ENCODE results near the gene MIER2.

Gene MIER2

DNA sequence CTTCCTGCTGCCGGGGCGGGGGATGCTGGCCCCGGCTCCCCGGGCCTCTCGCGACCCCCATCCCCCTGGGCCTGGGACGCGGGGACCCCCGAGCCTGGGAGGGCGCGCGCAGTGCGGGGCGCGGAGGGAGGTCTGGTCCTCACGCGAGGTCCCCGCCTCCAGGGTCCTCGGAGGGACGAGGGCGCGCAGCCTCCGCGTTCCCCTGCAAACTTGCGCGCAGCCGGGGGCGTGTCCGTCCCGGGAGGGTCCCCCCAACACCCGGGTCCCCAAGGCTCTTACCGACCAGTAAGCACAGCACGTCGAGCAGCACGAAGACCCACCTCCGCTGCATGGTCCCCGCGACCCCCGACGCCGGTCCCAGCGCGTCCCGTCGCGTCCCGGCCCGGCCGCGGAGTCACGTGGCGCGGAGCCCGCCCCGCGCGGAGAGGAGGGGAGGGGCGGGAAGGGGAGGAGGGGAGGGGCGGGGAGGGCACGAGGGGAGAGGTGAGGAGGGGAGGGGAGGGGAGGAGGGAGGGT, 53.5 kb downstream of the MIER2 start, which contains the start of gene PLPP2:
Gene PLPP2, minus strand, starts transcription at position 398 of the 516 bp plus-strand sequence. Its CDS starts 67 bp downstream, at position 331.
- H3K9ac ChIP-seq = no peak within 1 kb of the TSS

DNA sequence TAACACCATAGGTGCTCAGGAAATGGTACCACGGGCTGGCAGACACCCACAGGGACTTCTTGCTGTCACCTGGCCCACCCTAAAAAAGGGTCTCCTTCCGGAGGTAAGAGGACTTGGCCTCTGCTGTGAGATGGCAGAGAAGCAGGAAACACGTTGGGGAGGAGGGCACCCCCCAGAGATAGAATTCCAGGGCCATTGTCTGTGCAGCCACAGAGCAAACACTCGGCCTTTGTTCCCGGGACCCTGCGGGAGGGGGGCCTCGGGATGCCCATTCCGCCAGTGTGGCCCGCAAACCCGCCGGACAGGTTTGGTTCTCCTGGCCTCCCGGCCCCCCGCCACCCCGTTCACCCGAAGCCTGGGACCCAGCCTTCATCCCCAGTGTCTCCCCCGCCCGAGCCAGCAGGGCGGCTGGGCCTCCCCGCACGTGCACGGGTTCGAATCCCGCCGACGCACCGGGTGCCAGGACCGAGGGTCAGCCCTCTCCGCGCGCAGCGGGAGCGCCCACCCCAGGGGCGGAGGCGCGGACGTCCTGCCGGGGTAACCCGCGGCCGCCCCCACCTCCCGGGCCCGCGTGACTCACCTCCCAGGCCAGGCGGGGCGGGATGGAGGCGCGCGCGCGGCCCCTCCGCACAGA, 54.1 kb downstream of the MIER2 start:
- TF ChIP-seq Cebpa-rat (IDR thresholded peaks at IDR 0.05) = no peak
- Histone ChIP-seq H3K4me3 (no peak overlapping the region), H3K27me3 (peaks cover 16 to 31% (median 22%) of the 10 kb centered on the region in 11 experiments; a peak in 21 of 22 replicates), H4K20me1 (peaks cover 0 to 5% (median 0%) of the 10 kb centered on the region in 11 experiments; a peak in 2 of 22 replicates), H3K36me3 (no peaks in the 10 kb centered on the region), H3K4me2 (no peak overlapping the region), H3K9me3 (replicated peaks in 1 of 11) (peaks cover 0 to 17% (median 0%) of the 10 kb centered on the region in 11 experiments; a peak in 5 of 22 replicates), H3K9ac (no peak overlapping the region), H3K4me1 (no peaks in the 10 kb centered on the region), H3K27ac (no peak overlapping the region)

More for the DNA sequence above, 53.5 kb downstream of the MIER2 start, which contains the start of gene PLPP2:
- TF ChIP-seq Cebpa-rat (IDR thresholded peaks at IDR 0.05) = no peak
- Histone ChIP-seq H4K20me1 (peaks cover 0 to 5% (median 0%) of the 10 kb centered on the region in 11 experiments; a peak in 2 of 22 replicates), H3K27ac (no peak within 1 kb of the TSS), H3K9me3 (replicated peaks in 1 of 11) (peaks cover 0 to 17% (median 0%) of the 10 kb centered on the region in 11 experiments; a peak in 5 of 22 replicates), H3K27me3 (peaks cover 16 to 35% (median 27%) of the 10 kb centered on the region in 11 experiments; a peak in 21 of 22 replicates), H3K4me1 (peaks cover 0 to 3% (median 0%) of the 10 kb centered on the region in 10 experiments; a peak in 2 of 20 replicates), H3K36me3 (no peaks in the 10 kb centered on the region), H3K4me2 (no peak within 1 kb of the TSS), H3K4me3 (no peak within 1 kb of the TSS)

- Histone ChIP-seq H4K20me1 (peaks cover 0 to 5% (median 0%) of the 10 kb centered on the region in 11 experiments; a peak in 1 of 22 replicates), H3K27me3 (peaks cover 12 to 24% (median 17%) of the 10 kb centered on the region in 11 experiments; a peak in 21 of 22 replicates), H3K4me1 (no peaks in the 10 kb centered on the region), H3K9me3 (replicated peaks in 1 of 11) (peaks cover 0 to 17% (median 0%) of the 10 kb centered on the region in 11 experiments; a peak in 5 of 22 replicates), H3K4me2 (no peak overlapping the region), H3K36me3 (no peaks in the 10 kb centered on the region), H3K9ac (no peak overlapping the region), H3K27ac (no peak overlapping the region), H3K4me3 (no peak overlapping the region)
- no peak for TF ChIP-seq Cebpa-rat (IDR thresholded peaks at IDR 0.05)
These were observed 54.8 kb downstream of the MIER2 start for GRCh38 chr19:289651-290371.

GRCh38 chr19:288911-289310, 55.7 kb downstream of the MIER2 start:
- Histone ChIP-seq H3K36me3 (no peaks in the 10 kb centered on the region), H3K9me3 (replicated peaks in 1 of 11) (peaks cover 0 to 17% (median 0%) of the 10 kb centered on the region in 11 experiments; a peak in 5 of 22 replicates), H3K9ac (no peak overlapping the region), H3K27me3 (peaks cover 3 to 15% (median 8%) of the 10 kb centered on the region in 11 experiments; a peak in 16 of 22 replicates), H3K27ac (no peak overlapping the region), H3K4me2 (no peak overlapping the region), H3K4me3 (no peak overlapping the region), H3K4me1 (no peaks in the 10 kb centered on the region), H4K20me1 (peaks cover 0 to 5% (median 0%) of the 10 kb centered on the region in 11 experiments; a peak in 1 of 22 replicates)
- no peak for TF ChIP-seq Cebpa-rat (IDR thresholded peaks at IDR 0.05)

GRCh38 chr19:287381-287871, 57.2 kb downstream of the MIER2 start:
- no peak overlapping the region for H3K4me2 ChIP-seq
- peaks cover 0 to 14% (median 0%) of the 10 kb centered on the region in 11 experiments; a peak in 5 of 22 replicates for H3K9me3 ChIP-seq (replicated peaks in 1 of 11)
- no peaks in the 10 kb centered on the region for H3K36me3 ChIP-seq
- no peak overlapping the region for H3K9ac ChIP-seq
- no peaks in the 10 kb centered on the region for H3K4me1 ChIP-seq
- H4K20me1 ChIP-seq = no peaks in the 10 kb centered on the region
- H3K27me3 ChIP-seq = peaks cover 0 to under 1% (median 0%) of the 10 kb centered on the region in 11 experiments; a peak in 1 of 22 replicates
- TF ChIP-seq Cebpa-rat (IDR thresholded peaks at IDR 0.05) = no peak
- no peak overlapping the region for H3K27ac ChIP-seq
- H3K4me3 ChIP-seq = no peak overlapping the region

DNA sequence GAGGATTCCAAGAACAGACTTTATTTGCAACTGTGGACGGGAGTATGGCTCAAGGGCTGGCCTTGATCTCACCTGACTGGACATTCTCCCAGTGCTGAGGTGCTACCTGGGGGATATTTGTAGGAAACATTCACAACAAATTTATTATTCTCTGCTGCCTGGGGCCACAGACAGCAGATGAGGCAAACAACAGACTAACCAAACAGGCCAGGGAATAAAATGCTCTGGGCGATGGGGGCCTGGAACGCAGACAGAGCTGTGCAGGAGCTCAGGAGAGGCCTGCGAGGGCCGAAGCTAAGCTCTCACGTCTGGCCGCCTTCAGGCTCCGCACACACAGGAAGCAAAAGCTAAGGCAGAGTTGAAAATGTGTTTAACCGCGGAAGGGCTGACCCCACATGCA, 61.2 kb downstream of the MIER2 start:
- H3K4me1 ChIP-seq = peaks cover 0 to 9% (median 0%) of the 10 kb centered on the region in 10 experiments; a peak in 6 of 20 replicates
- no peaks in the 10 kb centered on the region for H4K20me1 ChIP-seq
- no peak overlapping the region for H3K9ac ChIP-seq
- no peaks in the 10 kb centered on the region for H3K9me3 ChIP-seq (replicated peaks in 1 of 11)
- H3K27ac ChIP-seq = no peak overlapping the region
- no peaks in the 10 kb centered on the region for H3K27me3 ChIP-seq
- no peak overlapping the region for H3K4me3 ChIP-seq
- H3K4me2 ChIP-seq = no peak overlapping the region
- no peaks in the 10 kb centered on the region for H3K36me3 ChIP-seq
- TF ChIP-seq Cebpa-rat (IDR thresholded peaks at IDR 0.05) = no peak

- Histone ChIP-seq H3K4me1 (peaks cover 0 to 9% (median 0%) of the 10 kb centered on the region in 10 experiments; a peak in 6 of 20 replicates), H3K9ac (no peak overlapping the region), H3K27ac (no peak overlapping the region), H3K9me3 (replicated peaks in 1 of 11) (no peaks in the 10 kb centered on the region), H3K27me3 (no peaks in the 10 kb centered on the region), H4K20me1 (no peaks in the 10 kb centered on the region), H3K4me3 (no peak overlapping the region), H3K36me3 (no peaks in the 10 kb centered on the region), H3K4me2 (no peak overlapping the region)
- no peak for TF ChIP-seq Cebpa-rat (IDR thresholded peaks at IDR 0.05)
These were observed 62.1 kb downstream of the MIER2 start for GRCh38 chr19:282501-282900.

- no peak for TF ChIP-seq Cebpa-rat (IDR thresholded peaks at IDR 0.05)
These were observed 62.6 kb downstream of the MIER2 start for GRCh38 chr19:281992-282391.

More at GRCh38 chr19:281992-282391, 62.6 kb downstream of the MIER2 start:
- Histone ChIP-seq H4K20me1 (no peaks in the 10 kb centered on the region), H3K4me2 (no peak overlapping the region), H3K9me3 (replicated peaks in 1 of 11) (no peaks in the 10 kb centered on the region), H3K27me3 (no peaks in the 10 kb centered on the region), H3K36me3 (no peaks in the 10 kb centered on the region), H3K27ac (no peak overlapping the region), H3K4me1 (peaks cover 0 to 9% (median 0%) of the 10 kb centered on the region in 10 experiments; a peak in 6 of 20 replicates), H3K4me3 (no peak overlapping the region), H3K9ac (no peak overlapping the region)

Measured in BLaER1 treated with 17β-estradiol and CSF1 and Interleukin-3, amounts not matched to agents 10 nM and 100 nM (cell line).